Measurements from ENCODE around the gene KRTAP17-1.
"Not testable (repeated sequence)": the region's sequence is repeated elsewhere in the genome, so short reads cannot be mapped to it uniquely, and the experiment has no call there.

KRTAP17-1 gene

DNA sequence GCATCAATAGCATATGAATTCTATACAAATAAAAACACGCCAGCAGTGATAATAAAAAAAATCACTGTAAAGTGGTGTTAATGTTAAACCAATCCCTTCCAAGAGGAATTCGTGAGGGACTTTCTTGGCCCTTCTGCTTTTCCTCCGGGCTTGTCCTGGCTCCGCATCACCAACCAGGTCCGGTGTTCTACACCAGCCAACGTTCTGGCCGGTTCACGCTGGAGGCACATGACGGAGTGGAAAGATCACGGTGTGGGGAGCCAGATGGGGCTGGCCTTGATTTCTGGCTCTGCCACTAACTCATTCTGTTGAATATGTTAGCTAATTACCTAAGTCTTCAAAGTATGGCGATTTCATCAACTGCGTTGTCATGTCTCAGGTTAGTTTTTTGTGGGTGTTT lies 11.4 kb downstream of the KRTAP17-1 start:
- Mint-ChIP-seq H3K36me3 (ENCODE audit: low read depth) (no peaks in the 10 kb centered on the region), H3K4me1 (ENCODE audit: low read depth) (peaks cover 17% of the 10 kb centered on the region), H3K27me3 (ENCODE audit: low read depth) (peaks cover 2% of the 10 kb centered on the region), H3K27ac (no peak overlapping the region), H3K9me3 (peaks cover 8% of the 10 kb centered on the region), H3K4me3 (no peak overlapping the region)
- DNase-seq (ENCODE audit: low spot score) = no peak

DNA sequence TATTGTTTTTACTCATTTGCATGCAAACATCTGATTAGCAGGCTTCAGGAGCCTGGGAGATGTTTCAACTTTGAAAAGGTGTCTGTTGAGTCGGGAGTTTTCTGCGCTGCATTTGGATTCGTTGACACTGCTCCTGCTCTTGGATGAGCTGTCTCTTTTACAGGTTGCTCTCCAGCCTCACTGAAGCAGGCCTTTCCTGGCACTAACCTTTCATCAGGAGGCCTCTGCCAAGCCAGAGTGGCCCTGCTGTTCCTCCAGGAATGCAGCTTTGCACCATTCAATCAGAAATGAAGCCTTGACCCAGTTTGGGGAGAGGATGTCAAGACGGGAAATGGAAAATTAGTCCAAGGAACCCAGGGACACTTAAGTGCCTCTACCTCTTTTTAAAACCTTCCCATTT lies 12.5 kb downstream of the KRTAP17-1 start:
- no peak for DNase-seq (ENCODE audit: low spot score)
- no peaks in the 10 kb centered on the region for H3K36me3 Mint-ChIP-seq (ENCODE audit: low read depth)
- H3K27ac Mint-ChIP-seq = no peak overlapping the region
- peaks cover 1% of the 10 kb centered on the region for H3K27me3 Mint-ChIP-seq (ENCODE audit: low read depth)
- no peak overlapping the region for H3K4me3 Mint-ChIP-seq
- H3K4me1 Mint-ChIP-seq (ENCODE audit: low read depth) = peaks cover 6% of the 10 kb centered on the region
- H3K9me3 Mint-ChIP-seq = peaks cover 8% of the 10 kb centered on the region

DNA sequence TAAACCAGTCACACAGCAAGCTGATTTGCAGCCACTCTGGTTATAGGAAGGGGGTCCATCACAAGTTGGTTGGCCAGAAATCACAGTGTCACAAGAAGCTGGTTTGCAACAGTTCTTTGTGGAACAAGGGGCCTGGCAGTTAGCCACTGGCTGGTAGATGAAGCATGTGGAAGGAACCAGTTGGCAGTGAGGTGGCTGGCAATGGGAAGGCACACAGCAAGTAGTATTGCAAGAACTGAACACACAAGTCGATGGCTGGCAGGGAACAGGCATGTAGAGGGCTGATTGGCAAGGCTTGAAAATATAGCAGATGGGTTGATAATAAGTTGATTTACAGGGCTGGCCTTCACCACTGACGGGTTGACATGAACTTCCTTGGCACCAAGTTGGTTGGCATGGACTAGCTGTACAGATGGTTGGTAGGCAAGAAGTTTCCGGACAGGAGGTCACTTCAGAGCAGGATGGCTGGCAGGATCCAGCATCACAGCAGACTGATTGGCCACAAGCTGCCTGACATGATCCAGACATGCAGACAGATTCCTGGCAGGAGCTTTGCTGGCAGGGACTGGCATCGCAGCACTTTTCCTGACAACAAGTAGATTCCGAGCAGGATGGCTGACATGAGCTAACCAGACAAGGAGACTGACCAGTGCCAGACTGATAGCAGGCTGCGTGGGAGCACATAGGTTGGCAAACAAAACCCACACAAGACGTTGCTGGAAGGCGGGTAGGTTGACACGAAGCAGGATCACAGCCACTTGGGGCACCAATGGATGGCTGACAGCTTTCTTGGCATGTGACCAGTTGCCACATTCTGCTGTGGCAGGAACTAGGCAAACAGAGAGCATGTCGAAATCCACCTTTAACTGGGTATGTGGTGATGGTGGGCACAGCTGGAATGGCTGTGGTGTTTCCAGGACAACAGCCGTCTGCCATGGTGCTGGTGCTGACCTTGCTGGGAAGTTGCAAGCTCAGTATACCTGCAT lies 13.3 kb downstream of the KRTAP17-1 start, which contains the start of gene KRTAP29-1:
TSS of gene KRTAP29-1 (minus strand) at position 936 of the 986 bp plus-strand sequence. CDS start at position 936, 0 bp downstream.
- H3K9me3 Mint-ChIP-seq = peaks cover 8% of the 10 kb centered on the region
- H3K27me3 Mint-ChIP-seq (ENCODE audit: low read depth) = no peaks in the 10 kb centered on the region
- DNase-seq (ENCODE audit: low spot score) = no peak
- H3K36me3 Mint-ChIP-seq (ENCODE audit: low read depth) = no peaks in the 10 kb centered on the region
- H3K4me1 Mint-ChIP-seq (ENCODE audit: low read depth) = peaks cover 2% of the 10 kb centered on the region
- H3K4me3 Mint-ChIP-seq = no peak within 1 kb of the TSS
- no peak within 1 kb of the TSS for H3K27ac Mint-ChIP-seq

DNA sequence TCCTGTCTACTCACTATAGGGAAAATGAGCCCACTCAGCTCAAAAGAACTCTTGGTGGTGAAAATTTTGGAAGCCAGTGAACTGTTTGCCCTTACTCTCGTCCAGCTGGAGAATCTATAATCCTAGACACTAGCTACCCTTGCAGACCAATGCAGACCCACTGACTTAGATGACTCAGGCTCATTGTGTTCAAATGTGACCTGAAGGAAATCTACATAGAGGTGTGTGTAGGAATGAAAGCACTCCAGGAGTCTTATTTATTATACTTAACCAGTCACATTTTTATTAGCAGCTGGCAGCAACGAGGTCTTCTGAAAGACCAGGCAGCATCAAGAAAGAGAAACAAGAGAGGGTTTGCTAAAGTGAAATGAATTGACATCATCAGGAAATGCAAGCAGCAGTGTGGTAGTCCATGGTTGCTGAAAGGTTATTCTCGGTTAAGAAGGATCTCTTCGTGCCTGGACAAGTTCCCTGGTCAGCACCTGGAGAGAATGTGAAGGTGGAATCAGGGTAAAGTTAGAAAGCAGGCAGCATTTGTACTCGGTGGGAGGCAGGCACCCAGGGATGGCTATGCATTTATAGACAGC lies 14.2 kb downstream of the KRTAP17-1 start:
- Mint-ChIP-seq H3K9me3 (peaks cover 8% of the 10 kb centered on the region), H3K27ac (no peak overlapping the region), H3K4me1 (ENCODE audit: low read depth) (no peaks in the 10 kb centered on the region), H3K27me3 (ENCODE audit: low read depth) (no peaks in the 10 kb centered on the region), H3K4me3 (no peak overlapping the region), H3K36me3 (ENCODE audit: low read depth) (no peaks in the 10 kb centered on the region)
- no peak for DNase-seq (ENCODE audit: low spot score)

DNA sequence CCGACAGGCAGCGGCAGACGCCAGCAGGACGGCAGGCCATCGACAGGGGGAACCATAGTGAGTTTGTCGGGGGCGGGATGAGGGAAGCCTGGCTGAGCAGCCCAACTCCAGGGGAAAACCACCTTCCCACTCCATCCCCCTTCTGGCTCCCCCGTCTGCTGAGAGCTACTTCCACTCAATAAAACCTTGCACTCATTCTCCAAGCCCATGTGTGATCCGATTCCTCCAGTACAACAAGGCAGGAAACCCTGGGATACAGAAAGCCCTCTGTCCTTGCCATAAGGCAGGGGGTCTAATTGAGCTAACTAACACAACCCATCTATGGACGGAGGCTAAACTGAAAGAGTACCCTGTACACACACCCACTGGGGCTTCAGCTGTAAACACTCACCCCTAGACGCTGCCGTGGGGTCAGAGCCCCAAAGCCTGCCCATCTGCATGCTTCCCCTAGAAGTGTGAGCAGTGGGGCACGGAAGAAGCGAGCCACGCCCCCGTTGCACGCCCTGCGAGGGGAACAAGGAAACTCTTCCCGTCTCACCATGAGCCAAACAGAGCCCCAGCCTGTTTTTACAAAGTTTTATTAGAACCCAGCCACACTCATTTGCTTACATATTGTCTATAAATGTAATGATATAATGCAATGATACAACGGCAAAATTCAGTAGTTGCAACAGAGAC lies 16.9 kb downstream of the KRTAP17-1 start:
- Mint-ChIP-seq H3K4me1 (ENCODE audit: low read depth) (no peaks in the 10 kb centered on the region), H3K36me3 (ENCODE audit: low read depth) (no peaks in the 10 kb centered on the region), H3K9me3 (peaks cover 8% of the 10 kb centered on the region), H3K4me3 (no peak overlapping the region), H3K27ac (no peak overlapping the region), H3K27me3 (ENCODE audit: low read depth) (no peaks in the 10 kb centered on the region)
- DNase-seq (ENCODE audit: low spot score) = no peak

DNA sequence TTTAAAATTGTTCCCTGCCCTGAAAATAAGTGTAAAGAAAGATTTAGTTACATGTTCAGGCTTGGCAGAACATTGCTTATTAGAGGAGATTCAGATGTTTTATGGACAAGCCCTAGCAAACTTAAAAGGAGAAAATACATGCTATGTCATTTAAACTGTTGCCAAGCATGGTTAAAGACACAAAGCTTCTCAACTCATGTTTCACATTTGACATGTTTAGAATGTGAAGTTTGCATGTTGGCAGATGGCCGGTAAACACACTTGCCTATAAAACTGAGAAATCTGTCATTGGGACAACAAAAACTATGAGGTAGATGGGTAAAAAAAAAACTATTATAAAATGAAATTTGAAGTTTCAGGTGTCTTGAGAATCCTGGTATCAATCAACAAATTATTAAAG lies 18.7 kb downstream of the KRTAP17-1 start:
- Mint-ChIP-seq H3K4me3 (no peak overlapping the region), H3K4me1 (ENCODE audit: low read depth) (no peaks in the 10 kb centered on the region), H3K27ac (no peak overlapping the region), H3K27me3 (ENCODE audit: low read depth) (no peaks in the 10 kb centered on the region), H3K9me3 (peaks cover 8% of the 10 kb centered on the region), H3K36me3 (ENCODE audit: low read depth) (no peaks in the 10 kb centered on the region)
- no peak for DNase-seq (ENCODE audit: low spot score)

DNA sequence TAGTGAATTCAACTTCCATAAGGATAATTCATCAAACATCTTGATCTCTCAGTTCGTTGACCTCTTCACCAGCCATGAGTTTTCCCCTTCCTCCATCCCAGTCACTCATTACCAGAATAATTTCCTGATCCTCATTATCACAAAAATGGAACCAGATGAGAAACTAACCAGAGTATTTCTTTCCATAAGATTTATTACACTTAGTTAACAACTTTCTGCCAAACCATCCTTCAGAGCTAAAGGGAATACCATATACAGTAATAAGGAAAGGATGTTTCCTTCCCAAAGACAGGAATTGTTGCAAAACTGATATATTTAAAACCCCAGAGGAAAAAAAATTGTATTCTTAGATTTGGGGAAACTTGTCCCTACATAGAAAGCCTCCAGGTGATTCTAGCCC lies 21.5 kb downstream of the KRTAP17-1 start:
- no peaks in the 10 kb centered on the region for H3K27me3 Mint-ChIP-seq (ENCODE audit: low read depth)
- no peaks in the 10 kb centered on the region for H3K9me3 Mint-ChIP-seq
- no peak overlapping the region for H3K27ac Mint-ChIP-seq
- H3K36me3 Mint-ChIP-seq (ENCODE audit: low read depth) = no peaks in the 10 kb centered on the region
- no peak for DNase-seq (ENCODE audit: low spot score)
- no peaks in the 10 kb centered on the region for H3K4me1 Mint-ChIP-seq (ENCODE audit: low read depth)
- H3K4me3 Mint-ChIP-seq = no peak overlapping the region

DNA sequence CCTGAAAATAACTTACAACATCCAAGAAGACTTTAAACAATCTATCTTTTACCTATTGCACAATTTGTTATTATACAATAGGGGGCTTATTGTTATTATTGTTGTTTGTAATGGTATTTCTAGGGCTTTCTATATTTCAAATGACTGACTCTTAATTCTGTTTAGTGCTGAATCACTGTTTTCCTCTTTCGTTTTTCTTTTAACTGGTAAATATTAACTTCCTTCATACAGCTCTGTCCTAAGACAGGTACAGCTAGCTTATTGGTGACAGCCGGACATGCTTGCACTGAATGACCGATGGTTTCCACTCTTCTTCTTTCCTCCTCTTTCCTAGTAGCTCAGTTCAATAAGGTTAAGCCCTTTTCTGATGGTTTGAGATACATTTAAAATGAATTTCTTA lies 28.5 kb downstream of the KRTAP17-1 start:
- no peaks in the 10 kb centered on the region for H3K4me1 Mint-ChIP-seq (ENCODE audit: low read depth)
- H3K4me3 Mint-ChIP-seq = no peak overlapping the region

DNA sequence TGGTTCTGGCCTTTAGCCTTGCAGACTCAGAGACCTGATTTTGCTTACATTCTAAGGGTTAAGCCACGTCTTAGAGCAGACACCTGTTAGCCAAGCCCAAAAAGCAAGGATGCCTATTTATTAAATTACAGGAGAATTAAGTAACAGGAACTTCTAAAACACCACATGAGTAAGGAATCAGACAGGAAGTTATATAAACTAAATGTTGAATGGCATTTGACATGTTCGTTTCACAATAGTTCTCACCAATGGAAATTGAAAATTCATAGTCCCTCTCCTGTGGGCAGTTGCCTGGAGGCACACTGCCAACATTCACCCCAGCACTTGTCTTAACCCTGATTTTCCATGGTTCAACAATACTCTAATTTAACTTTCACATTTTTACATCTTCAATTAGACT lies 31.0 kb downstream of the KRTAP17-1 start:
- Mint-ChIP-seq H3K27ac (no peak overlapping the region), H3K4me3 (no peak overlapping the region), H3K27me3 (ENCODE audit: low read depth) (peaks cover 3% of the 10 kb centered on the region), H3K4me1 (ENCODE audit: low read depth) (no peaks in the 10 kb centered on the region), H3K9me3 (no peaks in the 10 kb centered on the region), H3K36me3 (ENCODE audit: low read depth) (no peaks in the 10 kb centered on the region)
- DNase-seq (ENCODE audit: low spot score) = no peak

More for the DNA sequence above, 28.5 kb downstream of the KRTAP17-1 start:
- Mint-ChIP-seq H3K9me3 (no peaks in the 10 kb centered on the region), H3K27me3 (ENCODE audit: low read depth) (peaks cover 3% of the 10 kb centered on the region), H3K36me3 (ENCODE audit: low read depth) (no peaks in the 10 kb centered on the region), H3K27ac (no peak overlapping the region)
- DNase-seq (ENCODE audit: low spot score) = no peak

DNA sequence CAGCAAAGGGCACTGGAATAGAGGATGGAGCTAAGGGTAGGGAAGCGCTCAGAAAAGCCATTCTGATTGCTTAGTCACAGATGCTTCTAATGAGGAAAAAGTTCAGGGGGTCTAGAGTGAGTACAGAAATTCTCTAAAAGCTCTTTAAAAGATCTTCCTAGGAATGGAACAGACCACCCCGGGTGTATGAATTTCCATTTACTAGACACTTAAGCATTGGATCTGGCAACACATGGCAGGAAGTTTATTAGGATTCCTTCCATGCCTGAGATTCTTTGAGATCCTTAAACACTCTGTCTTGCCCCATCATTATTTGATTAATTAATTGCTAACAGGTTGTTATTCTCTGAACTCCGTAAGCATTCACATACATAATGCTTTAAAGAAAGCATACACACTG lies 31.5 kb downstream of the KRTAP17-1 start:
- no peaks in the 10 kb centered on the region for H3K36me3 Mint-ChIP-seq (ENCODE audit: low read depth)
- no peaks in the 10 kb centered on the region for H3K9me3 Mint-ChIP-seq
- H3K4me1 Mint-ChIP-seq (ENCODE audit: low read depth) = no peaks in the 10 kb centered on the region
- H3K27ac Mint-ChIP-seq = no peak overlapping the region
- H3K4me3 Mint-ChIP-seq = no peak overlapping the region
- peaks cover 3% of the 10 kb centered on the region for H3K27me3 Mint-ChIP-seq (ENCODE audit: low read depth)
- DNase-seq (ENCODE audit: low spot score) = no peak

DNA sequence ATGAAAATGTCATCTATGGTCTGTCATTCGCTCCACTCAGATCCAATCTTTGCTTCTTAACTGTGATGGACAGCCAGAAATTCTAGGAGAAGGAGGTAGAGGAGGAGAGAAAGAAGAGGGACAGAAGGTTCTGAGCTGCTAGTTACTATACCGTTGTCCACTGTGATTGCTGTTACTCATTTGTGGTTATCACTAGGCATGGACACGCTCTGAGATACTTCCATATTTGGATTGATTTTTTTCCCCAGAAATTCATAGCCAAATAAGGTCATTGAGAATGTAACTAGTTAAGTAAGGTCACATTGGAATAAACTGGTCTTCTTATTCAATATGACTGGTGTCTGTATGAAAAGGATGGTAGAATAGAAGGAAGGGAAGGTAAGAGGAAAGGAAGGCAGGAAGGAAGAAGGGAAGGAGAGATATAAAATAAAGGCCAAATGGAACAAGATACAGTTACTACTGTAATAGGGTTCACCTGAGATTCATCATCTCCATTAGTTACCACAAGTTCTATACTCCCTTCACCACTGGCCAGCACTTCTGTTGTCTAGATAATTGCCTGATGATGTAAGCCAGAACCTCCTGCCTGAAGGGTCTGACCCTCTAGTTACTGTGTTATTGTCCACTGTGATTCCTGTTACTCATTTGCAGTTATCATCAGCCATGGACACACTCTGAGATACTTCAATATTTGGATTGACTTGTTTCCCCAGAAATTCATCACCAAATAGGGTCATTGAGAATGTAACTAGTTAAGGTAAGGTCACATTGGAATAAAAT lies 37.1 kb downstream of the KRTAP17-1 start:
- H3K4me1 Mint-ChIP-seq (ENCODE audit: low read depth) = no peaks in the 10 kb centered on the region
- peaks cover 8% of the 10 kb centered on the region for H3K27me3 Mint-ChIP-seq (ENCODE audit: low read depth)
- no peak for DNase-seq (ENCODE audit: low spot score)
- no peaks in the 10 kb centered on the region for H3K36me3 Mint-ChIP-seq (ENCODE audit: low read depth)
- no peak overlapping the region for H3K27ac Mint-ChIP-seq
- no peaks in the 10 kb centered on the region for H3K9me3 Mint-ChIP-seq
- H3K4me3 Mint-ChIP-seq = no peak overlapping the region

DNA sequence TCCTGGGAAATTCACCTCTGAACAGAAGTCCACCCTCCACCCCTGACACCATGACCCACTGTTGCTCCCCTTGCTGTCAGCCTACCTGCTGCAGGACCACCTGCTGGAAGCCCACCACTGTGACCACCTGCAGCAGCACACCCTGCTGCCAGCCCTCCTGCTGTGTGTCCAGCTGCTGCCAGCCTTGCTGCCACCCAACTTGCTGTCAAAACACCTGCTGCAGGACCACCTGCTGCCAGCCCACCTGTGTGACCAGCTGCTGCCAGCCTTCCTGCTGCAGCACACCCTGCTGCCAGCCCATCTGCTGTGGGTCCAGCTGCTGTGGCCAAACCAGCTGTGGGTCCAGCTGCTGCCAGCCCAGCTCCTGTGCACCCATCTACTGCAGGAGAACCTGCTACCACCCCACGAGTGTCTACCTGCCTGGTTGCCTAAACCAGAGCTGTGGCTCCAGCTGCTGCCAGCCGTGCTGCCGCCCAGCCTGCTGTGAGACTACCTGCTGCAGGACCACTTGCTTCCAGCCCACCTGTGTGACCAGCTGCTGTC lies 39.8 kb downstream of the KRTAP17-1 start, which contains the start of gene KRTAP9-7:
TSS of gene KRTAP9-7 (plus strand) at position 51 of the 543 bp plus-strand sequence. CDS start at position 51, 0 bp downstream.
- not testable (repeated sequence) for H3K36me3 Mint-ChIP-seq (ENCODE audit: low read depth); H3K4me3 Mint-ChIP-seq; H3K4me1 Mint-ChIP-seq (ENCODE audit: low read depth); DNase-seq (ENCODE audit: low spot score); H3K27ac Mint-ChIP-seq; H3K27me3 Mint-ChIP-seq (ENCODE audit: low read depth); H3K9me3 Mint-ChIP-seq

DNA sequence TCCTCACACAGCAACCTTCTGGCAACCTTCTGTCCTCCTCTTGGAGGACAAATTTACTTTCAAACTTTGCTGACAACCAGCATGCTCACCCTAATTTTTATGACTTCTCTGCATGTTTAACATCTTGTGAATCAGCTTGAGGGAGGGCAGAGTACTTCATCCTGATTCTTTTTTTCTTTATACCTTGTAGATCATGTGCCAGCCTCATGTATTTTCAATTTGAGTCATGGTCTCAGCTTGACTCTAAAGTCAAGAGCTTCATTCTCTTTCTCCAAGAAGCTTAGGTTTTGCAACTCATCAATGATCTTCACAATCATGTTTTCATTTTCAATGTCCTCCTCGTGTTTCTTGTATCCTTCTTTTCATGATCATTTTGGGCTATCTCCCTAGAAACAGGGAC lies 43.7 kb downstream of the KRTAP17-1 start:
- no peaks in the 10 kb centered on the region for H3K9me3 Mint-ChIP-seq
- no peaks in the 10 kb centered on the region for H3K36me3 Mint-ChIP-seq (ENCODE audit: low read depth)
- DNase-seq (ENCODE audit: low spot score) = no peak
- no peaks in the 10 kb centered on the region for H3K4me1 Mint-ChIP-seq (ENCODE audit: low read depth)
- no peak overlapping the region for H3K27ac Mint-ChIP-seq
- H3K4me3 Mint-ChIP-seq = no peak overlapping the region
- peaks cover 5% of the 10 kb centered on the region for H3K27me3 Mint-ChIP-seq (ENCODE audit: low read depth)

All from T-helper 2 cell treated with Interferon-gamma antibody and Interleukin-4, amounts not matched to agents 5 μg/mL and 100 μg/mL, for 36 hours (primary cell).